Measurements from ENCODE around the gene LLGL1.

Gene LLGL1

GRCh38 chr17:18230288-18231141 is 5.1 kb downstream of the LLGL1 start:
- DNase-seq: no peak

DNA sequence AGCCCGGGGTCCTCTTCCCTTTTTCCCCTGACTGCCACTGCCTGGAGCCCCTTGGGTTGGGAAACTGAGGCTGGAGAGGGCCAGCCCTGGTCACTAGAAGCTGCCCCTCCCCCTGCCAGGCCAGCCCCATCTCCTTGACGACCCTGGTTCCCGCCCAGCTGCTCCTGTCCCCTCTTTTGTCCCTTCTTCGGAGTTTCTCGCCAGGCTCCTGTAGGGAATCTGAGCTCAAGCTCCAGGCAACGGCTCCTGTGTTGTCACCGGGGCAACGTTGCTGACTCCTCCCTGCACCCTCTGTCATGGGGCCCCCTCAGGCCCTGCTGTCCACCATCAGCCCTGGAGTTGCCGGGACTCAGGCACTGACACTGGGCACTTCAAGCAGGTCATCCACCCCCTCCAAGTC is 5.7 kb downstream of the LLGL1 start:
- DNase-seq: no peak

- DNase-seq: no peak
These were observed 8.5 kb downstream of the LLGL1 start for GRCh38 chr17:18233803-18234518.

- DNase-seq: no peak
These were observed 9.5 kb downstream of the LLGL1 start for GRCh38 chr17:18234853-18235380.

DNA sequence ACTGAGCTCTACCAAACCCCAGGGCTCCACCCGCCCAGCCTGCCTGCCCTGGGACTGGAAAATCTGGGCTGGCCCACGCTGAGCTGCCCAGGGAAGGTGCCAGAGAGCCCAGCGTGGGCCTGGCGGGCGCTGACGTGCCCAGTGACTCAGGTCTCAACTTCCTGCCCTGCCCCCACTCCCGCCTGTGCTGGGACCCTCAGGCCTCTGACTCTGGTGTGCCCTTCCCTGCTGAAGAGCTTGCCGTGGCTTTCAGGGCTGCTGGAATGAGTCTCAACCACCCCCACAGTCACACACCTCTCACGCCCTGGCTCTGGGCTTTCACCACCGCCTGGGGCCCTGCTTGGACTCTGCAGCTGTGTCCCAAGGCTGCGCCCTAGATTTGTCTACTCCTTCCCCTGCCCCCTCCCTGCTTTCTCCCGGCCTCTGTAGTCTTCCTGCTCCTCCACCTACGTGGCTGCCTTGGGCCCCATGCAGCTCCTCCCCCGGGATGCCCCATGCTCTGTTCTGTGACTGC is 10.4 kb downstream of the LLGL1 start:
- DNase-seq: no peak

GRCh38 chr17:18236494-18236893 is 11.1 kb downstream of the LLGL1 start:
- DNase-seq: no peak

- DNase-seq: no peak
These were observed 12.0 kb downstream of the LLGL1 start for GRCh38 chr17:18237461-18237860.

DNA sequence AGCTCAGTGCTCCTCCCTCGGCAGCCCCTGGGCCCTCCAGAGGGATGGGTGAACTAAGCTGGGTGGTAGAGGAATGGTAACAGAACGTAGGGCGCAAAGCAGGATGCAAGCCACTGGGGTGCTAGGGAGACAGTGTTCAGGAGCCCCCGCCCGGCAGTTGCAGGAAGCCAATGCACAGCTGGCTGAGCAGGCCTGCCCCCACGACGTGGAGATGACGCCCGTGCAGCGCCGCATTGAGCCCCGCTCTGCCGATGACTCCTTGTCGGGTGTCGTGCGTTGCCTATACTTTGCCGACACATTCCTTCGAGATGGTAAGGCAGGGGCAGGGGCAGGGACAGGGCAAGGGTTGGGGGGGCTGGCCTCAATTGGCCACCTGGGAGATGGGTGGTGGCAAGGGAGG is 12.9 kb downstream of the LLGL1 start:
- DNase-seq: no peak

GRCh38 chr17:18240449-18240848 is 15.0 kb downstream of the LLGL1 start:
- no peak for DNase-seq

DNA sequence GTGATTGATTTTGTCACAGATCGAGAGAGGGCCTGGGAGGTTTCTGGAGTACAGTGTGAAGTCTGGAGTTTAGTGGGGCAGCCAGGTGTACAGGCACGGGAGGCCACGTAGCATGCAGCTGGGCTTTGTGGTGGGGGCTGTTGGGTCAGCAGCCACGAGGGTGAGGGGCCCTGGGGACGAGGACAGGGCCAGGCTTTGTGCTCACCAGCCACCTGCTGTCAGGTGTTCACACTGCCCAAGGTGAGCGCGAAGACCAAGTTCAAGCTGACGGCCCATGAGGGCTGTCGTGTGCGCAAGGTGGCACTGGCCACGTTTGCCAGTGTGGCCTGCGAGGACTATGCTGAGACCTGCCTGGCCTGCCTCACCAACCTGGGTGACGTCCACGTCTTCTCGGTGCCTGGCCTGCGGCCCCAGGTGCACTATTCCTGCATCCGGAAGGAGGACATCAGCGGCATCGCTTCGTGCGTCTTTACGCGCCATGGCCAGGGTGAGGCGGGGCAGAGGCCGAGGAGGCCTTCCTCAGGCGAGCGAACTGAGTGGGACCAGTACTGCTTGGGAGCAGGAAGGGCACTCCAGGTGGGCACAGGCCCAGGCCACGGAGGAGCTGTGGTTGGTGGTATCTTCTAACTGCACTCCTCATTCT is 15.9 kb downstream of the LLGL1 start:
- no peak for DNase-seq

- no peak for DNase-seq
These were observed 19.8 kb downstream of the LLGL1 start for GRCh38 chr17:18245038-18245776.

- no peak for DNase-seq
These were observed 20.8 kb downstream of the LLGL1 start for GRCh38 chr17:18246109-18246725.

DNA sequence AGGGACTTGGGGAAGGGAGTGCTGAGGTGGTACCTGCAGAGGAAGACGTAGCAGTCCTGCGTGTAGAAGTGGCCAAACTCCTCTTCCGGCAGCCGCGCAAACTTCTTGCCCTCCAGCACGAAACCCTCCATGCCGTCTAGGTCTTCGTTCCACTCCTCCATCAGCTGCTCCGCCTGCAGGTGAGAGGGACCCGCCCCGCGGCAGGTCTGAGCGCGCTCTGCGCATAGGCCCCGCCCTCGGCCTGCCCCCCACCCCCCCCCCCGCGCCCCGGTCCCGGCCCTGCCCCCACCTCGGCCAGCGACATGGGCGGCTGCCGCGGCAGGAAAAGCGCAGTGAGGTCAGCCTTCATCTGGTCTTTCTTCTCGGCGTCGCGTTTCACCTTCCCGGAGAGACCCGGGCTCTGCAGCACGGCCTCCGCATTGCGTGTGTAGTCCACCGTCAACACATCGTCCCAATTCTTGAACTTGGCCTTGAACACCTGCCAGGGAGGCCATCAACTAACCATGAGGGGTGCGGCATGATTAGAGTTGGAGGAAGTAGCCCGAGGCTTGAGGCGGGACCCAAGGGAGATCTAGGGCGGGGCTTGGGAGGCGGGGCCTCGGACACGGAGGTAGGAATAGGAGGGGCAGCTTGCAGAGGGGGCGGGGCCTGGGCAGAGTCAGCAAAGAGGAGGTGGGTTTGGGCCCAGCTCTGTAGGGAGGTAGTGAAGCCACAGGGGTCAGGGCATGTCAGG is 21.6 kb downstream of the LLGL1 start:
- DNase-seq: peak; percentile 68

GRCh38 chr17:18247613-18248001 is 22.2 kb downstream of the LLGL1 start:
- DNase-seq: no peak

DNA sequence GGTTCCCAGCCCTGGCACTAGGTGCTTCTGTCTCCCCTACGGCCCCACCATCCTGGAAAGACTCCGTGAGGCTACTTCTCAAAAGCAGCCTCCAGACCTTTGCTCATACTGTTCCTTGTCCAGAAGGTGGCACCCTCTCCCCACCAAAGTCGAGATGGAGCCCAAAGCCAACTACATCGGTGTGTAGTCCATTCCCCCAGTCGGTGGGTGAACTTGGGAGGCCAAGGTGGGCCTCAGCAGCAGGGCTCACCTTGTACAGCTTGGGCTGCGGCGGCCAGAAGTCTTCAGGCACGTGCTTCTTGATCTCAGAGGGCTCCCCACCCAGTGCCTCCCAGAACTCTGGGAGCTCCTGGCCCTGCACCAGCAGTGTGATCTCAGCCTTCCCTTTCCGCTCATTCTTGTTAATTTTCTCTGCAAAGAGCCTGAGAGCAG is 22.9 kb downstream of the LLGL1 start:
- DNase-seq: no peak

- DNase-seq: no peak
These were observed 23.4 kb downstream of the LLGL1 start for GRCh38 chr17:18248811-18249210.

DNA sequence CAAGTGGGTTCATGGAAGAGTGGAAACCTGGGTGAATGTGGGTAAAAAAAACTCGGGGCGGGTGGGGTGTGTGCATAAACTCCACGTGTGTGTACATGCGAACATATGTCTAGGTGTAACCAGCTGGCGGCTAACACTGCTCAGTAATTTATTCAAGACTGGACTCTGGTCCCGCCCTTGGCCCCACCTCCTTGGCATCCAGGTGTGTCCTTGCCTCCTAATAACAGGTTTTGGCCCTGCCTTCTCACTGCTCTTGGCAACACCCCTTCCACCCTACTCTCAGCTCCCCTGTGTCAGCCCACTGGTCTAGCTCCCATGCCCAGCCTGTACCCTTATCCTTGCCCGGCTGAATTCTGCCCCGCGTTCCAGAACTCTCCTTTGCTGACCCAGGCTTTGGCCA is 24.8 kb downstream of the LLGL1 start:
- peak; percentile 15 for DNase-seq

DNA sequence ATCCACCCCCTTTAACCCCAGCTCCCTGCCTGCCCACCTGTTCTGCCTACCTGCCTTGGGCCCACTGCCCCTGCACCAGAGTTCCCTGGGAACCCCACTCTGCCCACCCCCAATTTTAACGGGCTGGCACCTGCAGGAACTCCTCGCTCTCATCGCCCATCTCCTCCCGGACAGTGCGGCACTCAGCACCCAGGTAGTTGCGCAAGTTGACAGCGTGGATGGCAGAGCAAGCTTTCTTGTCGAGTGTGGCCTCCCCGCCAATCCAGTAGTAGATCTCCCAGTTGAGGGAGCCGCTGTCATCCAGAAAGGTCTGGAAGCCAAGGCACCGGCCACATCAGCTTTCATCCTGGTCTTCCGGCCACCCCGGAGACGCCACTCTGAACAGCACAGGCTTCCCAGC is 25.3 kb downstream of the LLGL1 start:
- no peak for DNase-seq

DNA sequence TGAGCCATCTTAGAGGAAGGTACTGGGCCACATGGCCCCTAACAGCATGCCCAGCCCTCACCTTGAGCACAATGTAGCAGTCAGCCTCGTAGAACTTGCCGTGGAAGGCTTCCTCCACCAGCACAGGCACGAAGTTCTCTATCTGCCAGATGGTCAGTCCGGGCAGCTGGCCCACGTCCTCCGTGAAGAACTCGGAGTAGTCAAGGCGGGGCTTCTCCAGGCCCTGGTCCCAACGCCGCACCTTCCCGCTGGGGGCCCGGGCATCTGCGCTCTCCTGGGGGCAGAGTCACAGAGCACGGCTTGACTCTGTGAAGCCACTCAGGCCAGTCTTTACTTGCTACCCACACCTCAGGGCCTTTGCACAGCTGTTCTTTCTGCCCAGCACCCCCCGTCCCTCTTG is 25.8 kb downstream of the LLGL1 start:
- no peak for DNase-seq

DNA sequence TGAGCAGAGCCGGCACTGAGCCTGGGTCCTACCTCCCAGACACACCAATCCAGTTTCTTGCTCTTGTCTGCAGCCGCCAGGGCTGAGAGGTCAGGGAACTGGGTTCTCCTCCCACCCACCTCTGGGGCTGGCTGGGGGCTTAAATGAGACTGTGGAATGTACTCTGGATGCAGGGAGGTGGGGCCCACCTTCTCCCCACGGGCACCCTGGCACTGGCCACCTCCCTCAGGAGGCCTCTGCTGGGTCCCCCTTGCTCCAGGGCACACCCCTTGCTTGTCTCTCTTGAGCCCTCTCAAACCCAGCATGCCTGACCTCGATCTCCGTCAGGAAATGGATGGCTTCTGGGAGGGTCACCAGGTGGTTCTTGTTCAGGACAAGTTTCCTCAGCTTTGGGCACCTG is 26.7 kb downstream of the LLGL1 start:
- DNase-seq: no peak

- no peak for DNase-seq
These were observed 27.9 kb downstream of the LLGL1 start for GRCh38 chr17:18253187-18253884.
